Stimulated activated effector memory CD8-positive, alpha-beta T cell treated with anti-CD3 and anti-CD28 coated beads, Interleukin-12 subunit alpha, Interleukin-12 subunit beta, amount 100 ng/mL, for 72 hours (primary cell): ENCODE results near the gene SLC12A9.

Experiments
- ATAC-seq: fragments of 150-1000 bp; cut with Tn5 transposase; 2 replicates; pipeline ENCODE4 v1.10.0; 2021
- DNase-seq, 2 donors: peaks; one replicate each; pipeline ENCODE4 v3.0.0; 2021 to 2022; ENCODE audit warnings: low spot score in 2 of 2
- H3K27ac Mint-ChIP-seq: one replicate; pipeline ENCODE4 v1.8.0; 2022; ENCODE audit warnings: mild to moderate bottlenecking, mixed read lengths
- H3K36me3 Mint-ChIP-seq: one replicate; pipeline ENCODE4 v1.8.0; 2022; ENCODE audit warnings: mild to moderate bottlenecking, mixed read lengths
- H3K4me1 Mint-ChIP-seq: one replicate; pipeline ENCODE4 v1.8.0; 2022; ENCODE audit warnings: mixed read lengths
- H3K4me3 Mint-ChIP-seq: one replicate; pipeline ENCODE4 v1.8.0; 2022; ENCODE audit warnings: mild to moderate bottlenecking, mixed read lengths
- H3K9me3 Mint-ChIP-seq: one replicate; pipeline ENCODE4 v1.8.0; 2022; ENCODE audit warnings: mixed read lengths

Gene SLC12A9

DNA sequence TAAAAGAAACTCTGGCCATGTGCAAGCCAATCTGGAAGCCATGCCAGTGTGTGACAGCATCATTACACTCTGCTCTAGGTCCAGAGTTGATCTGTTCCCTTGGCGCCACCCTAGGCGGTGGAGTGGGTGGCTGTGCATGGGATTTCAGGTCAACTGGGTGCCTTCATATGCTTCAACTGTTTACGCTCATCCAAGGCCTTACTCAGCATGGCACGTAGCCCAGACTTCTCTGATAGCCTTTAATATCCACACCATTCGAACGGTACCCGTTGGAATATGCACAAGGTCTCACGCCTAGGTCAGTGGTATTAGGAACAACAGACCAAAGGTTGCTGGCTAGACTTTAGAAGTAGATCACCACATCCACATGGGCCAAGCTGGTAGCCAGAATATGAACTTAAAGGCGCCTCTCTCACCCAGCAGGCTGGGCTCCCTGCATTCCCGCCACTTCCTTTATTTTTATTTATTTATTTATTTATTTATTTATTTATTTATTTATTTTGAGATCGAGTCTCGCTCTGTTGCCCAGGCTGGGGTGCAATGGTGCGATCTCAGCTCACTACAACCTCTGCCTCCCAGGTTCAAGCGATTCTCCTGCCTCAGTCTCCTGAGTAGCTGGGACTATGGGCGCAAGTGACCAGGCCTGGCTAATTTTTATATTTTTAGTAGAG, 61.8 kb downstream of the SLC12A9 start:
- no peak overlapping the region for H3K4me3 Mint-ChIP-seq
- H3K4me1 Mint-ChIP-seq, result peaks cover 11% of the 10 kb centered on the region
- DNase-seq (no peak), ATAC-seq (no peak)
- no peaks in the 10 kb centered on the region for H3K36me3 Mint-ChIP-seq
- H3K27ac Mint-ChIP-seq, result no peak overlapping the region
- no peaks in the 10 kb centered on the region for H3K9me3 Mint-ChIP-seq

DNA sequence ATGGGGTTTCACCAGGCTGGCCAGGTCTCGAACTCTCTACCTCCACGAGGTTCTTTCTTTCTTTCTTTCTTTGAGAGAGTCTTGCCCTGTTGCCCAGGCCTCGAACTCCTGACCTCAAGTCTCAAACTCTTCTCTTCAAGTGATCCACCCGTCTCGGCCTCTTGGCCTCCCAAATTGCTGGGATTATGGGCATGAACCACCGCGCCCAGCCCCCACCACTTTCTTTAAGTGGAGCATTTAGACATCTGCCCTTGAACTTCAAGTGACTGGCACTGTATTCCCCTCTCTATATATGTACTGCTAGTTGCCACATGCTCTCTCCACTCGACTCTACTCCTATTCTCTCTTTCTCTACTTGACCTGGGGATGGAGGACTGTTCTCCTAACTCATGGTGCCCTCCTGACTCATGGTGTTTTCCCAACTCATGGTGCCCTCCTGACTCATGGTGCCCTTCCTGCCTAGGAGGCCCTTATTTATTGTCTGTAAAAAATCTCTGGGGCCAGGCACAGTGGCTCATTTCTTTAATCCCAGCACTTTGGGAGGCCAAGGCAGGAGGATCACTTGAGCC, 62.5 kb downstream of the SLC12A9 start:
- H3K4me3 Mint-ChIP-seq, result no peak overlapping the region

More for the DNA sequence above, 62.5 kb downstream of the SLC12A9 start:
- DNase-seq (no peak), ATAC-seq (peak; percentile 81)
- no peaks in the 10 kb centered on the region for H3K9me3 Mint-ChIP-seq
- H3K27ac Mint-ChIP-seq, result no peak overlapping the region
- H3K4me1 Mint-ChIP-seq, result peaks cover 11% of the 10 kb centered on the region
- no peaks in the 10 kb centered on the region for H3K36me3 Mint-ChIP-seq
